Activated CD8-positive, alpha-beta memory T cell treated with anti-CD3 and anti-CD28 coated beads, Interleukin-2, amount 50 U/mL, for 48 hours (primary cell): Measurements from ENCODE around the gene ELAC1.
A peak's percentile ranks its signal among the peaks of the same experiment; 100 is the strongest.
"Not testable (repeated sequence)": the region's sequence is repeated elsewhere in the genome, so short reads cannot be mapped to it uniquely, and the experiment has no call there.

Experiments
- DNase-seq: peaks from one replicate; pipeline ENCODE4 v3.0.0-alpha.2; 2020

ELAC1 gene

GRCh38 chr18:50967714-50968661, at the start of gene ELAC1:
Gene ELAC1 (plus strand): TSS chr18:50968040. CDS start chr18:50974405, 6,365 bp downstream.
- peak; percentile 86 for DNase-seq

GRCh38 chr18:50918153-50918552, 49.7 kb upstream of the ELAC1 start:
- no peak for DNase-seq

DNA sequence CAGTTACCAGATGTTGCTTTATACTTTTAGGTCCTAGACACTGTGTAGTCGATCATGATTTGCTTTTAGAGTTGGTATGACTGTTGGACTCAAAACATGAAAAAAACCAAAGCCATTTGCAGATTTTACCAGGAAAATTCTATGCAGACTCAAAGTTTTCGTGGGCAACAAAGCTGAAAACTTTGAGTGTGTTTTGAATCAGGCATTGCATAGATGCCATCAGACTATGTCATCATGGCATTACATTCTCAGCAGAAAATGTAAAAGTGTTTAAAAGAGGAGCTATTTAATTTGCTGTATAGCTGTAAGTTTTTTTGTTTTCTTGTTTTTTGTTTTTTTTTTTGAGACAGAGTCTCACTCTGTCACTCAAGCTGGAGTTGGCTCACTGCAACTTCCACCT, 43.5 kb upstream of the ELAC1 start:
- DNase-seq, result no peak

GRCh38 chr18:50926521-50926920, 41.3 kb upstream of the ELAC1 start:
- DNase-seq, result no peak

GRCh38 chr18:50928551-50928950, 39.3 kb upstream of the ELAC1 start:
- no peak for DNase-seq

DNA sequence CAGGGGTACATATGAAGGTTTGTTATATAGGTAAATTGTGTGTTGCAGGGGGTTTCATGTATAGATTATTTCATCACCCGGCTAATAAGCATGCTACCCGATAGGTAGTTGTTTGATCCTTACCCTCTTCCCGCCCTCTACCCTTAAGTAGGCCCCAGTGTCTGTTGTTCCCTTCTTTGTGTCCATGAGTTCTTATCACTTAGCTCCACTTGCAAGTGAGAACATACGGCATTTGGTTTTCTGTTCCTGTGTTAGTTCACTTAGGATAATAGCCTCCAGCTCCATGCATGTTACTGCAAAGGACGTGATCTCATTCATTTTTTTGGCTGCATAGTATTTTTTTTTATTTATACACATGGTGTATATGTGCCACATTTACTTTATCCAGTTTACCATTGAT, 34.2 kb upstream of the ELAC1 start:
- DNase-seq, result no peak

- no peak for DNase-seq
Measured at GRCh38 chr18:50934545-50935211, 33.2 kb upstream of the ELAC1 start.

DNA sequence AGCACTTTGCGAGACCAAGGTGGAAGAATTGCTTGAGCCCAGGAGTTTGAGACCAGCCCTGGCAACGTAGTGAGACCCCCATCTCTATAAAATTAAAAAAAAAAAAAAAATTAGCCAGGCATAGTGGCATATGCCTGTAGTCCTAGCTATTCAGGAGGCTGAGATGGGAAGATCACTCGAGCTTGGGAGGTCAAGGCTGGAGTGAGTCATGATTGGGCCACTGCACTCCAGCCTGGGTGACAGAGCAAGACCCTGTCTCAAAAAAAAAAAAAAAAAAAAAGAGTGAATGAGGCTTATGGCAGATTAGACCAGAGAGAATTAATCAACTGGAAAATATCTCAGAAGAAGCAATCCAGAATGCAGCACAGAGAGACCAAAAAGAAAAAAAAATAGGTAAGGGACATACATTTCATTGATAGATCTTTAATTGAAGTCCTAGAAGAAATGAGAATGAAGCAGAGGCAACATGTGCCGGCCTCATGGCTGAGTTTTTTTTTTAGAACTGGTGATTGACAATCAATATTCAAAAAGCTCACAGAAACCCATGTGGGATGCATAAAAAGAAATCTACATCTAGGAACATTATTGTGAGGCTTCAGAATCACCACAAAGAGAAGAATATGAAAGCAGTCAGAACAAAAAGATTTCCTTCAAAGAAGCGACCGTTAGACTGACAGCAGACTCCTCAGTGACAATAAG, 32.2 kb upstream of the ELAC1 start:
- no peak for DNase-seq

GRCh38 chr18:50937183-50937582, 30.7 kb upstream of the ELAC1 start:
- no peak for DNase-seq

DNA sequence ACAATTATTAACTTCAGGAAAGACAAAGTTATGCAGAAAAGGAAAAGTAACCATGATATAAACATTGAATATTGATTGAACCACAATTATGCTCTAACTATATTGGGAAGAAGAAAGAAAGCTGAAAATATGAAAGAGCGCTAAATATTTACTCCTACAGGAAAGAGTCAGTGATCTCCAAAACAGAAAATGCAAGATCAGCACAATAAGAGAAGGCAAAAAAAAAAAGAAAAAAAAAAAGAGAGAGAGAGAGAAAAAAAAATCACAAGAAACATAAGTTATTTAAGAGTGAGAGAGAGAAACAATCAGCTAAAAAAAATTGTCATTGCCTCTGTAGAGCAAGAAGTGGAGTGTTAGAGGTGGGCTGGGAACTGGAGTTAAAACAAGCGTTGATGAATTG, 28.9 kb upstream of the ELAC1 start:
- no peak for DNase-seq

GRCh38 chr18:50944245-50944932, 23.5 kb upstream of the ELAC1 start:
- no peak for DNase-seq

DNA sequence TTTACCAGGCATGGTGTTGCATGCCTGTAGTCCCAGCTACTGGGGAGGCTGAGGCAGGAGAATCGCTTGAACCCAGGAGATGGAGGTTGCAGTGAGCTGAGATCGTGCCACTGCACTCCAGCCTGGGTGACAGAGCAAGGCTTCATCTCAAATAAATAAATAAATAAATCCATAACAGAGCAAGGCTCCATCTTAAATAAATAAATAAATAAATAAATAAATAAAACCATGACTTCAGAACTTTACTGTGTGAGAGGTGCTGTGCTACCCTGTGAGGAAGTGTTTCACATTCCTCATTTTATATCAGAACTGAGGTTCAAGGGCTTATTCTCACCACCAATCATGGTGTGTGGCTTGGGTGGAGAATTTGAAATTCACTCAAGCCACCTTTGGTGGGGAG, 21.9 kb upstream of the ELAC1 start:
- not testable (repeated sequence) for DNase-seq

GRCh38 chr18:50947899-50948298, 19.9 kb upstream of the ELAC1 start:
- no peak for DNase-seq

DNA sequence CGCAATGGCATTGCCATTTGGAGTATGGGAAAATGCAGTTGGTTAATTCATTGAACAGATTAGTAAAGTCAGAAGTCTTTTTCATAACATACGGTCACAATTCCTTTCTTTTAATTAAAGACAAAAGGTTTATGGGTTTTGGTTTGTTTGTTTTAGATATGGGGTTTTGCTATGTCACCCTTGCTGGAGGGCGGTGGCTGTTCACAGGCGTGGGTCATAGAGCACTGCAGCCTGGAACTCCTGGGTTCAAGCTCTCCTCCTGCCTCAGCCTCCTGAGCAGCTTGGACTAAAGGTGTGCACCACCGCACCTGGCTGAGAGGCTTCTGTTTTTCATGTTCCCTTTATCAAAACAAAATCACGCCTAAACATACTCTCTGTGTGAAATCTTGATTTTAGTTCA, 18.7 kb upstream of the ELAC1 start:
- DNase-seq, result no peak

DNA sequence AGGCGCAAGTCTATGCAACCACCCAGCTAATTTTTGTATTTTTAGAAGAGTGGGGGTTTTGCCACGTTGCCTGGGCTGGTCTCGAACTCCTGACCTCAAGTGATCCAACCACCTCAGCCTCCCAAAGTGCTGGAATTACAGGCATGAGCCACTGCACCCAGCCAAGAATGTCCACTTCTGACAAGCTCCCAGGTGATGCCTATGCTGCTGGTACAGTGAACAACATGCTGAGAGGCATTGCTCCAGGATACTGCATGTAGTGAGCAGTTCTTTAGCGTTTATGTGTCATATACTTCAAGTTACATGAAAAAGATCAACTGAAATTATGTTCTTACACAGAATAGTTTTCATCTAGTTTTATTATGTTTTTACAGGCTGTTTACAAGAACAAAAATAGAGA, 17.2 kb upstream of the ELAC1 start:
- DNase-seq, result no peak

- DNase-seq, result no peak
Measured at GRCh38 chr18:50953822-50954221, 14.0 kb upstream of the ELAC1 start.

DNA sequence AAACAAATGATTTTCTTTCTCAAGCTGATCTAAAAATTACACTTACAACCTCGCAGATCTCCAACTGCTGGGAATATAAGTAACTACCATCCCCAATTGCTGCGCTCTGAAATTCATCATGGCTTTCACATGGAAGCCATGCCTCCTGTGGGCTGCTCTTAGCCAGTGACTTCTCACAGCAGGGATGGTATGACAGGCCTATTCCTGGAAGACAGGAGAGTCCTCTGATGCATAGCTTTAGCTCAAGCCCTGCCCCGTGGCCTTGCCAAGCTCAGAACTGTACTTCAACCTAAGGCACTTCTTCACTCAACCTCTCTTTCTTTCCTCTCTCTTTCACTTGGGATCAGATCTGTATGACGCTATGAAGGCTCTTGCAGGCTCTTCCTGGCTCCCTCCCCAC, 12.6 kb upstream of the ELAC1 start:
- no peak for DNase-seq

- no peak for DNase-seq
Measured at GRCh38 chr18:50956116-50956515, 11.7 kb upstream of the ELAC1 start.

DNA sequence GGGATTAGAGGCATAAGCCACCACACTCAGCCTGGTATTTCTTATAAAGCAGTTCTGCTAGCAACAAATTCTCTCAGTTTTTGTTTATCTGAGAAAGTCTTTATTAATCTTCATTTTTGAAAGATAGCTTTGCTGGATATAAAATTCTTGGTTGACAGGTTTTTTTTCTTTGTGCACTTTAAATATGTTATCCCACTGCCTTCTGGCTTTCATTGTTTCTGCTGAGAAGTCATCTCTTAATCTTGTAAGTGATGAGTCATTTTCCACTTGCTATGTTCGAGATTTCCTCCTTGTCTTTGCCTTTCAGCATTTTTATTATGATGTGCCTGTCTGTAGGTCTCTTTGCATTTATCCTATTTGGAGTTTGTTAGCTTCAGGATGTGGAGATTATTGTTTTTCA, 5.9 kb upstream of the ELAC1 start:
- no peak for DNase-seq

DNA sequence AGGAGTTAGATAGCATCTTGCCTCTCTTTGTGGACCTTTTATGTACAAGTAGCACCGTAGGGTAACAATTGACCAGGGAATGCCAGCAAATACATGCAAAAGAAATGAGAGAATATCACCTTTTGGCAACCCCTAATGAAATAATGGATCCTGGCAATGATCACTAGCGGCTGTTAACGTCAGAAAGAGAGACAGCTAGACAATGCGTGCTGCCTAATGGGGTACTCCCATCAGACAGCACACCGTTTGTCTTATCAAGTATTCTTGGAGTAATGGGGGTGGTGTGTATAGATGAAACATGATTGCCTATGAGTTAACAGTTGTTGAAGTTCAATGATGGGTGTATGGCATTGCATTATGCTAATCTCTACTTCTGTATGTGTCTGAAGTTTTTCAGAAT, 1.6 kb downstream of the ELAC1 start:
- no peak for DNase-seq

DNA sequence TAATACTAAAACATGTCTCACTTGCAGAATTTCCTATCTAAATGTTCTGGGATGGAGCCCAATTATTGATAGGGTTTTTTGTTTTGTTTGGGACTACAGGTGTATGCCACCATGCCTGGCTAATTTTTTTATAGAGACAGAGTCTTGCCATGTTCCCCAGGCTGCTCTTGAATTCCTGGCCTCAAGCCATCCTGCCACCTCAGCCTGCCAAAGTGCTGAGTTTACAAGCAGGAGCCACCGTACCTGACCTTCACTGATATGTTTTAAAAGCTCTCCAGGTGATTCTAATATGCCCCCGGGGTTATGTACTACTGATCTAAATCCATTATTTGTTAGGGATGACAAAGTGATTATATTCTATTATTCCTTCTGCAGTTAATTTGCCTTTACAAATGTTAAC, 2.2 kb downstream of the ELAC1 start:
- DNase-seq, result no peak

DNA sequence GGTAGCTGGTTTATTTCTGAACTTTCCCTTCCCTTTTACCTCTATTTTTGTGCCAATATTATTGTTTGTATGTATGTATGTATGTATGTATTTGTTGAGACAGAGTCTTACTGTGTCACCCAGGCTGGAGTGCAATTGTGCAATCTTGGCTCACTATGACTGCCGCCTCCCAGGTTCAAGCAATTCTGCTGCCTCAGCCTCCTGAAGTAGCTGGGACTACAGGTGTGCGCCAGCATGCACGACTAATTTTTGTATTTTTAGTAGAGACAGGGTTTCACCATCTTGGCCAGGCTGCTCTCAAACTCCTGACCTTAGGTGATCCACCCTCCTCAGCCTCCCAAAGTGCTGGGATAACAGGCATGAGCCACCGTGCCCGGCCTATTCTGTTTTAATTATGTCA, 4.6 kb downstream of the ELAC1 start:
- DNase-seq, result not testable (repeated sequence)
